KOPT-K1 (cell line): ENCODE results near the gene ASIC1.

Experiments used
- H3K27ac ChIP-seq: fragments of 200-600 bp; sonication (generic); 2 replicates; pipeline ENCODE4 v1.5.1; 2016; ENCODE audit warnings: antibody characterized with exemption, mild to moderate bottlenecking, low read depth, low read length; ENCODE audit not compliant: poor library complexity, severe bottlenecking
- H3K36me3 ChIP-seq: fragments of 200-600 bp; sonication (generic); 2 replicates; pipeline ENCODE4 v1.5.1; 2017; ENCODE audit warnings: antibody characterized with exemption, mild to moderate bottlenecking, low read length, moderate library complexity; ENCODE audit not compliant: insufficient read depth
- H3K9me3 ChIP-seq: fragments of 200-600 bp; sonication (generic); 2 replicates; pipeline ENCODE4 v1.5.1; 2017; ENCODE audit warnings: antibody characterized with exemption, low read length, mild to moderate bottlenecking; ENCODE audit not compliant: insufficient read depth, poor library complexity, severe bottlenecking

ASIC1 gene

DNA sequence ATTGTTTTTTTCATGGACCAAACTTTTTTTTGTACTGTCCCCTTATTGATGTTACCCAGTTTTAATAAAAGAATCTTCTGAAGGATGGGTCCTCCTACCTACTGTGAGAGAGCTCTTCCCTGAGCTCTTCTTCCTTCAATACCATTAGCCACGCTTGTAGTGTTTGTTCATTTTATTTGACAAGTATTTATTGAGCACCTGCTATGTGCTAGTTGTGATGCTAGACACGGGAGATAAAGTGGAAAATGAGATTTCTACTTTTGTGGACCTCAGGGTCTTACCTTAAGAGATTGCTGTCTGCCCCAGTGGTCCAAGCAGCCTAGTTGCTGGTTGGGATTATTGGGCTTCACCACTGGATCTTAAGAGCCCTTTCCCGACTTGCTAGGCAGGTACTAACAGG lies 43.2 kb downstream of the ASIC1 start:
- Histone ChIP-seq H3K27ac (no peak overlapping the region), H3K36me3 (peaks cover 69% of the 10 kb centered on the region)

DNA sequence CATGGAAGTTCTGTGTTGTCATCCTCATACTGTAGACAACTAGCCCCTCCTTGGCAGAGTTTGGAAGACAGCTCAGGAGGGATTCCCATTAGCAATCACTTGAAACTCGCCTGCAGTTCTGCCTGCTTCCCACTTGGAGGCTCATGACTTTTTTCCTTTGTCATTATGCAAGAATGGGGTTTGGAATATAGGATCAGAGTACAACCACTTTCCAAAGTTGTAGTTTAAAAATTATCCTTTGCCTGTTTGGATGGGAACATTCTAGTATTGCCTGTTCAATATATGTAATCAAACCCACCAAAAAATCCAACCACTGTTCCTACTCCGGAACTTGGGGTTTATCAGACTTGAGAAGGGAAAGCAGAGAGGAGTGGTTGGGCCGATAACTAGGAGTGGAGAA lies 44.3 kb downstream of the ASIC1 start:
- H3K27ac ChIP-seq = no peak overlapping the region
- no peaks in the 10 kb centered on the region for H3K9me3 ChIP-seq
- H3K36me3 ChIP-seq = peaks cover 58% of the 10 kb centered on the region

More for the DNA sequence above, 43.2 kb downstream of the ASIC1 start:
- H3K9me3 ChIP-seq = no peaks in the 10 kb centered on the region

DNA sequence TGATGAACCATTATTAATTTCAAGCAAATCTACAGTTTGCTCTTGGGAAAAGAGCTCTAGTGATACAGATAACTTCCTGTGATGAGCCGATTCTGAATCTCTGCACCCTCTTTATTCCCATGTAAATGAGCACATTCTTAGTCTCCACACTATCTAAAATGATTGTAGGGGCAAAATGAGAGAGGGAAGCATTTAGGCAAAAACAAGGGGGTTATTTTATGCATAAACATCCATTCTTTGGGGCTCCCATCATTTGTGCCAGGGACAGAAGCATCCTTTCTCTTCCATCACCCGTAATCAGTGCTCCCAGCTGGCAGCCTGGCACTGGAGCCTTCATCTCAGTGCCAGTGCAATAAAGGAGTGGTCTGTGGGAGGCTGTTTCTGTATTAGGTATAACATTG lies 44.7 kb downstream of the ASIC1 start:
- H3K36me3 ChIP-seq = peaks cover 53% of the 10 kb centered on the region
- no peak overlapping the region for H3K27ac ChIP-seq
- no peaks in the 10 kb centered on the region for H3K9me3 ChIP-seq

DNA sequence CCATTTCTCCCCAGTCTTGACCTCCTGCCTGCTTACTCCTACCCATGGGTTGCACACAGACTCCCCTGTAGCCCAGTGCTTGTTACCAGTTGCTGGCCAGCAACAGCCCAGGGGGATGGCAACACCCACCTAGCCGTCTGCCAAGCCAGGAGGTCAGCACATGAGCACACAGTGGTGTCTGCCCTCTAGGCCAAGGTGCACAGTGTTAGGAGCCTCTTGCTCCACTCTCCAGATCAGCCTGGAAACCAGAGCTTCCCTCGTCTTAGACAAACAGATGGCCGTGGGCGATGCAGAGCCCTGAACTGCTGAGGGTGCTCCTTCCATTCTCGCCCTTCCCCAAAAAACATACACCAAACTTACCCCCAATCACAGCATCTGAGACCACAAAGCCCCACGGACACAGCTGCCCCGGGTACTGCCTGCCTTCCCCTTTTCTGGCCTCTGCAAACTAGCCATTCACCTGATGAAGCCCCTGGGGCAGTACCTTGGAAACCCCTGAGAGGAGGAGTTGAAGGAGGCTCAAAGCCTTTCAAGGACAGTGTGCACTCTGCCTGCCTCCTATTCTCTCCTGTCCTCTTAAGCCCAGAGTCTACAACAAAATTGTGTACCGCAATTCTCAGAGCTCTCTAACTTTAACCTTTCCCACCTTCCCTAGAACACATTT lies 45.4 kb downstream of the ASIC1 start:
- no peaks in the 10 kb centered on the region for H3K9me3 ChIP-seq
- no peak overlapping the region for H3K27ac ChIP-seq
- peaks cover 46% of the 10 kb centered on the region for H3K36me3 ChIP-seq

GRCh38 chr12:50103351-50103750 lies 46.0 kb downstream of the ASIC1 start:
- Histone ChIP-seq H3K36me3 (peaks cover 41% of the 10 kb centered on the region), H3K9me3 (no peaks in the 10 kb centered on the region), H3K27ac (no peak overlapping the region)

DNA sequence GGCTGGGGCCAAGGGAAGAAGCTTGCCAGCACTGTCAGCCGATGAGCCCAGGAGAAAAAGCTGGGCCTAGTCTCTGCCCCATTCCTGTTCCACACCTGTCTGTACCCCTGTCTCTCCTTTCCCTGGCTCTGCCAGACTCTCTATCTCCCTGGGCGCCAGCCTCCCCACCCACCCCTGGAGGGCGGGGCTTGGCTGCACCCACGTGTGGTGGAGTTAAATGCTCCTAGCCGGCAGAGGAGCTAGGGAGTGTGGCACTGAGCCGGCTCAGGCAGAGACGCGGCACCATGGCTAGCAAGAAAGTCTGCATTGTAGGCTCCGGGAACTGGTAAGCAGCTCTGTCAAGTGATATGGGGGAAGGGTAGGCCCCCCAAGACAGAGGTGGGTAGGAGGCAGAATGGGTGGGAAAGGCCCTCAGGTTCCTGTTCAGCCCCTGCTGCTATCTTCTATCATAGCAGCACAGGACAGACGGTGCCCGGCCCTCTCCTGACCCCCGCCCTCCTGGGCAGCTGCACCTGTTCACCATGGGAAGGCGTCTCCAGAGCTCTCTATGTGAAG lies 46.4 kb downstream of the ASIC1 start, which contains the start of gene GPD1:
Gene GPD1 (plus strand): TSS at position 242 of the 555 bp plus-strand sequence. CDS start 43 bp downstream, at position 285.
- Histone ChIP-seq H3K9me3 (no peaks in the 10 kb centered on the region), H3K27ac (no peak within 1 kb of the TSS), H3K36me3 (peaks cover 36% of the 10 kb centered on the region)

GRCh38 chr12:50104417-50105366 lies 47.3 kb downstream of the ASIC1 start:
- peaks cover 27% of the 10 kb centered on the region for H3K36me3 ChIP-seq
- no peaks in the 10 kb centered on the region for H3K9me3 ChIP-seq
- no peak overlapping the region for H3K27ac ChIP-seq

- Histone ChIP-seq H3K36me3 (peaks cover 14% of the 10 kb centered on the region; the same call in 1 of the 2 replicates), H3K27ac (no peak overlapping the region), H3K9me3 (no peaks in the 10 kb centered on the region)
These were observed 48.6 kb downstream of the ASIC1 start for GRCh38 chr12:50105913-50106450.

GRCh38 chr12:50106907-50107306 lies 49.5 kb downstream of the ASIC1 start:
- no peak overlapping the region for H3K27ac ChIP-seq

DNA sequence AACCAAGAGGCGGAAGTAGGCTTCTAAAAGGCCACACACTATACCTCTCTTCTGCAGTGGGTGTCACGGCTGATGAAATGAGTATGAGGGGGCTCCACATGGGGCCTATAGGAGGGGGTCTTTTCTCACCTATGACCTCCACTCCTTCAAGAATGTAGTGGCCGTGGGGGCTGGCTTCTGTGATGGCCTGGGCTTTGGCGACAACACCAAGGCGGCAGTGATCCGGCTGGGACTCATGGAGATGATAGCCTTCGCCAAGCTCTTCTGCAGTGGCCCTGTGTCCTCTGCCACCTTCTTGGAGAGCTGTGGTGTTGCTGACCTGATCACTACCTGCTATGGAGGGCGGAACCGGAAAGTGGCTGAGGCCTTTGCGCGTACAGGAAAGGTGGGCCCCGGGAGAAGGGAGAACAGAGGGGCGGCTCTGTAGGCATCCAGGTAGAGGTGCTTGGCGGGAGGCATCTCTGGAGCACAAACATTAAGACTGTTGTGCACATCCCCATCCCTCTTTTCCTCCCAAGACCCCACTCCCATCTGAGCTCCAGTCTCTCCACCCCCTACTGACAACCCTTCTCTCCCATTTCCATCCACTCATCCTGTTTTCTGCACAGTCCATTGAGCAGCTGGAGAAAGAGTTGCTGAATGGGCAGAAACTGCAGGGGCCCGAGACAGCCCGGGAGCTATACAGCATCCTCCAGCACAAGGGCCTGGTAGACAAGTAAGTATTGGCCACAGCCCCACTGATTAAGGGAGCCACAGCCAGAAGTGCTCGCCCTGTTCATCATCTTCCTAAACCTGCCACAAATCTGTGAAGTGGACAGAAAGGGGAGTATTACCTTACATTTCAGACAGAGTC lies 50.2 kb downstream of the ASIC1 start:
- Histone ChIP-seq H3K27ac (no peak overlapping the region), H3K36me3 (peaks cover under 1% of the 10 kb centered on the region; the same call in 1 of the 2 replicates), H3K9me3 (no peaks in the 10 kb centered on the region)

More at GRCh38 chr12:50106907-50107306, 49.5 kb downstream of the ASIC1 start:
- no peaks in the 10 kb centered on the region for H3K9me3 ChIP-seq
- peaks cover 8% of the 10 kb centered on the region; the same call in 1 of the 2 replicates for H3K36me3 ChIP-seq

GRCh38 chr12:50109319-50109718 lies 51.9 kb downstream of the ASIC1 start:
- no peaks in the 10 kb centered on the region; the same call in 1 of the 2 replicates for H3K36me3 ChIP-seq
- H3K27ac ChIP-seq = no peak overlapping the region
- H3K9me3 ChIP-seq = no peaks in the 10 kb centered on the region

DNA sequence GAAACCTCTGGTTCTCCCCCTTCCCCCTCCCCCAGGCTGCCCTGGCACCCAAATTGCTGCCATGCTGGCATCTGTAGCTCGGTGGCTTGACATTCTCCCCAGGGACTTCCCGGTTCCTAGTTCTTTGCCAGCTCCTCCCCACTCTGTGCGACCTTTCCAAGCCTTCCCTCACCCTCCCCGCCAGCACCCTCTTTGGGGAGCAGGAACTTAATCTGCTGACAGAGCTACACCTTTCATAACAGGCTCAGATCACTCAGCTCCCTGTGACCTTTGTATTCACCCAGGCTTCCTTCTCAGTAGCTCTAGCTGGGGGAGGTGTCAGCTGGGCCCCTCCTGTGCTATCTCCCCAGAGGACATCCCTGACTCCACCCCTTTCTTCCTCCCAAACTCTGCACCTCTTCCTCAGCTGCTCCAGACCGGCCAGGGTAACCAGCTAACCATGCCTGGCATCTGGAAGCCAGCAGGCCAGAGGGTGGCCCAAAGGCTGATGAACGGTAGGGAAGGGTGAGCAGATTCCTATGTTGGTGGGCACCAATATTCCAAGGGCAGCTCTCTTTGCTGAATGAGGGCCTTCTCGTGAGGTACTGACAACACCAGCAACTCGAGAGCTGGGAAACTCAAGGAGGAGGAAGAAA lies 52.8 kb downstream of the ASIC1 start:
- Histone ChIP-seq H3K36me3 (peaks cover under 1% of the 10 kb centered on the region; the same call in 1 of the 2 replicates), H3K9me3 (no peaks in the 10 kb centered on the region), H3K27ac (no peak overlapping the region)

DNA sequence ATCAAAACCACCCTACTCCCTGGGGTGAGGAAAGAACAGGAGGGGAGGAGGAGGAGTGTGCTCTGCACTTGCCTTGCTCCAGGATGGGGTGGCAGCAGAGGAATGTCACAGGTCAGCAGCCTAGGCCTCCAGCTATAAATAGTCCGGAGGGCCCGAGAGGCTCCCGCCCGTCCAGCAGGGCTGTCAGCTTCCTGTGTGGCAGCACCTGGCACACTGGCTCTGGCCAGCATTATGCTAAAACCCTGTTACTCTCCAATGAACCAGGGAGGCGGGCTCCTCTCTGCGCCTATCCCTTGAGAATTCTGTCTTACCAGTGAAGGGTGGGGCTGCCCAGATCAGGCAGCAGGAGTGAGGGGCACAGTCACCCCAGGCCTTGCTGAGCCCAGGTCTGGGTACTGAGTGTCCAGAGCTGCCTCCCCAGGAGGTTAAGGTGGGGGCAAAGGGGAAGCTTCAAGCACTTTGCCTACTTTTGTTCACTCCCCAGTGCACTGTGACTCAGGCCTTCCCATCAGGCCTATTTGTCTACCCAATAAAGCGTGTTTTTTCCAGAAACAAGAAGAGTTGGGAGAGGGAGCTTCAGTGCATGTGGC lies 53.5 kb downstream of the ASIC1 start:
- H3K36me3 ChIP-seq = peaks cover 7% of the 10 kb centered on the region
- no peaks in the 10 kb centered on the region for H3K9me3 ChIP-seq
- no peak overlapping the region for H3K27ac ChIP-seq

DNA sequence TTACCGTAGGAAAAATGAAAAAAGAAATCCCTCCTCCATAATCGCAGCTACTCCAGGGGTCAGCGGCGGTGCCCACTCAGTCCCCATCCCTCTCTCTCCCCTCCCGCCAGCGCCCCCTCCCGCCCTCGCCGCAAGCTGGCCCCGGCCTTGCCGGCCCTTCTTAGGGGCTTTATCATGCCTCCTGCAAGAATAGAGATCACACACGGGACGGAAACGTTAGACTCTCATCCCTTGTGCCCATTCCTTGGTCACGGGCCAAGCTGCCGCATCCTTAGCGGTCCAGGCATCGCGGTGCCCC lies 53.9 kb downstream of the ASIC1 start:
- no peak overlapping the region for H3K27ac ChIP-seq

More for the DNA sequence above, 53.9 kb downstream of the ASIC1 start:
- Histone ChIP-seq H3K9me3 (no peaks in the 10 kb centered on the region), H3K36me3 (peaks cover 12% of the 10 kb centered on the region)
